ENCODE measurements around the gene TUFT1. TPM values are rescaled to one million over a fixed set of nuclear protein-coding genes. Genes with fewer than 3 reads are reported as not detected.

TUFT1 gene
- total and polyA plus RNA-seq, 2 of the 8 experiments (the other 6 are each of a cell fraction or from before 2014, with no cell fraction given): 7.3 to 10.4 TPM

DNA sequence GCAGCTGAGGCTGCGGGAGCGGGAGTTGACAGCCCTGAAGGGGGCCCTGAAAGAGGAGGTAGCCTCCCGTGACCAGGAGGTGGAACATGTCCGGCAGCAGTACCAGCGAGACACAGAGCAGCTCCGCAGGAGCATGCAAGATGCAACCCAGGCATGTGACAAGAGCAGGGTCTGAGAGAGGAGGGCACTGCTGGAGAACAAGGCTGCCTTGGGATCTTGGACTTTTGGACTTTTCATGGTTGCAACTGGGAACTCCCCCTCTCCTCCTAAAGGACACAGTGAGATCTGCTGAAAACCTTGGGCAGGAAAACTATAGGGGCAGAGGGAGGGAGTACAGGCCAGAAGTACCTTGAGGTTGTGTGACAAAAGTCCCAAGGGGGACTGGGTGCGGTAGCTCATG, 15.4 kb upstream of the TUFT1 start (continued):
- no peak for TF ChIP-seq CHD1 (IDR thresholded peaks at IDR 0.05; ENCODE audit: low read depth, low read length)
